PC-3 (cell line): ENCODE measurements around the gene ZNF839. TPM values are rescaled to one million over a fixed set of nuclear protein-coding genes. Genes with fewer than 3 reads are reported as not detected.

Experiments
- ATAC-seq: fragments of 200-7000 bp; cut with Tn5 transposase; 2 replicates; pipeline ENCODE4 v1.9.1; 2020; ENCODE audit warnings: mild to moderate bottlenecking, moderate library complexity
- BruUV-seq: library from RNA; stranded (reverse); fragments of 400-500 nt; replicated peaks from 2 replicates; lab custom pipeline; 2021; lab: Mats Ljungman, UMichigan
- CTCF ChIA-PET: fragments of 300-600 bp; sonication (Branson Sonifier 250); formaldehyde crosslinking; loops from one replicate; lab custom pipeline; 2022; ENCODE audit warnings: antibody characterized with exemption; lab: Charles Lee
- POLR2A ChIA-PET: fragments of 300-600 bp; sonication (Branson Sonifier 250); formaldehyde crosslinking; loops from one replicate; lab custom pipeline; 2022; ENCODE audit warnings: antibody characterized with exemption; ENCODE audit not compliant: unreplicated experiment; lab: Charles Lee
- DNase-seq: peaks from one replicate; pipeline ENCODE4 v3.0.0-alpha.2; 2015
- H2AFZ ChIP-seq: fragments of 300-600 bp; sonication (generic); 2 replicates; pipeline ENCODE4 v1.6.0; 2016; ENCODE audit warnings: antibody characterized with exemption, low read length
- H3F3A ChIP-seq: fragments of 300-600 bp; sonication (generic); one replicate; pipeline ENCODE4 v1.6.0; 2017; ENCODE audit warnings: antibody characterized with exemption, low read length, control low read depth, mild to moderate bottlenecking; ENCODE audit not compliant: unreplicated experiment
- H3K27ac ChIP-seq: fragments of 300-600 bp; sonication (generic); 2 replicates; pipeline ENCODE4 v1.5.1; 2016; ENCODE audit warnings: mild to moderate bottlenecking, low read length
- H3K27me3 ChIP-seq: fragments of 300-600 bp; sonication (generic); 2 replicates; pipeline ENCODE4 v1.6.1; 2016; ENCODE audit warnings: low read length, mixed read lengths
- H3K36me3 ChIP-seq: fragments of 300-600 bp; sonication (generic); 2 replicates; pipeline ENCODE4 v1.6.1; 2016; ENCODE audit warnings: low read depth, mixed run types, low read length, mixed read lengths
- H3K4me1 ChIP-seq: fragments of 300-600 bp; sonication (generic); 2 replicates; pipeline ENCODE4 v1.5.1; 2016; ENCODE audit warnings: low read length; ENCODE audit not compliant: insufficient read depth
- H3K4me2 ChIP-seq: fragments of 300-600 bp; sonication (generic); 2 replicates; pipeline ENCODE4 v1.6.0; 2016; ENCODE audit warnings: low read length
- H3K4me3 ChIP-seq: fragments of 300-600 bp; sonication (generic); 2 replicates; pipeline ENCODE4 v1.5.1; 2016; ENCODE audit warnings: mild to moderate bottlenecking, low read length, mixed read lengths
- H3K79me2 ChIP-seq: fragments of 300-600 bp; sonication (generic); 2 replicates; pipeline ENCODE4 v1.6.1; 2017; ENCODE audit warnings: low read length, mixed read lengths
- H3K9ac ChIP-seq: fragments of 300-600 bp; sonication (generic); 2 replicates; pipeline ENCODE4 v1.6.0; 2016; ENCODE audit warnings: mild to moderate bottlenecking, low read length
- H3K9me2 ChIP-seq: fragments of 300-600 bp; sonication (generic); replicated peaks from 2 replicates; pipeline ENCODE4 v1.6.1; 2016; ENCODE audit warnings: mixed run types, low read length, mixed read lengths
- H3K9me3 ChIP-seq: fragments of 300-600 bp; sonication (generic); 2 replicates; pipeline ENCODE4 v1.6.1; 2016; ENCODE audit warnings: low read length, mixed read lengths
- H4K20me1 ChIP-seq: fragments of 300-600 bp; sonication (generic); 2 replicates; pipeline ENCODE4 v1.6.1; 2016; ENCODE audit warnings: low read length, mixed read lengths
- CTCF ChIP-seq: fragments of 300-600 bp; sonication (generic); conservative IDR thresholded peaks from 2 replicates; pipeline ENCODE4 v1.5.1; 2017; ENCODE audit warnings: antibody characterized with exemption, low read depth, mild to moderate bottlenecking, low read length
- EZH2 ChIP-seq: fragments of 300-600 bp; sonication (generic); IDR thresholded peaks from one replicate; pipeline ENCODE4 v1.6.1; 2017; ENCODE audit warnings: antibody characterized with exemption, mild to moderate bottlenecking, low read length; ENCODE audit not compliant: unreplicated experiment
- EZH2phosphoT487 ChIP-seq: fragments of 300-600 bp; sonication (generic); IDR thresholded peaks from 2 replicates; pipeline ENCODE4 v1.6.1; 2018; ENCODE audit warnings: mild to moderate bottlenecking, antibody characterized with exemption, low read length, borderline replicate concordance
- intact Hi-C: fragments of 100-400 bp; cut with micrococcal nuclease; formaldehyde crosslinking; loops from 2 replicates; pipeline ENCODE4 v1.9.0; 2023
- total RNA-seq: library from RNA; depleted of rRNA; stranded (reverse); fragments of >200 nt; gene quantifications from 2 replicates; pipeline ENCODE4 v1.2.3, GENCODE V29; 2014

The ZNF839 gene
- total RNA-seq, 1 experiment from 2014 or later = 13.2 TPM

GRCh38 chr14:102352213-102352612 lies 32.7 kb downstream of the ZNF839 start:
- no peak overlapping the region for H3K4me2 ChIP-seq
- BruUV-seq = no TSS peak
- peaks cover 12% of the 10 kb centered on the region for H3K4me1 ChIP-seq
- H2AFZ ChIP-seq = no peak overlapping the region
- POLR2A ChIA-PET = no interaction called here
- no peaks in the 10 kb centered on the region for H3F3A ChIP-seq
- no peak for DNase-seq
- H3K9me3 ChIP-seq = no peaks in the 10 kb centered on the region
- no peaks in the 10 kb centered on the region for H3K27me3 ChIP-seq
- intact Hi-C loops = no loop called here
- no peak for ATAC-seq
- H4K20me1 ChIP-seq = no peaks in the 10 kb centered on the region
- no peaks in the 10 kb centered on the region for H3K9me2 ChIP-seq
- no peak overlapping the region for H3K27ac ChIP-seq
- TF ChIP-seq EZH2phosphoT487 (no peak), EZH2 (no peak), CTCF (no peak)
- CTCF ChIA-PET = no interaction called here
- H3K4me3 ChIP-seq = no peak overlapping the region
- no peaks in the 10 kb centered on the region for H3K79me2 ChIP-seq
- H3K36me3 ChIP-seq = peaks cover 30% of the 10 kb centered on the region
- H3K9ac ChIP-seq = no peak overlapping the region

DNA sequence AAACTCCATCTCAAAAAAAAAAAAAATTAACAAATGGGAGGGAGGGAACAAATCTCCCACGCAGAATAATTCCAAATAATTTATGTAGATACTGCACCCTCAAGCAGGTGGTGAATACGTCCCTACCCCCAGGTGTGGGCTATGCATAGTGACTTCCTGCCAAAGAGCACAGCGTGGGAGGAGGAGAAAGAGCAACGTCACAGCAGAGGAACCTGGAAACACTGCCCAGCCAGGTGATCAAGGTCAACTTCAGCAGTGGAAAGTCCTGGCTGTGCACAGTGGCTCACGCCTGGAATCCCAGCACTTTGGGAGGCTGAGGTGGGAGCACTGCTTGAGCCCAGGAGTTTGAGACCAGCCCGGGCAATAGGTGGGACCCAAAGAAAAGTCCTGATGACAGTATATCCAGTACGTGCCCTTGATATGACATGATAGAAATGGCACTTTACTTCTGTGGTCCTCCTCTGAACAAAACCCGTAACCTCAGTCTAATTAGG lies 33.6 kb downstream of the ZNF839 start:
- H3K79me2 ChIP-seq = no peaks in the 10 kb centered on the region
- no peaks in the 10 kb centered on the region for H3F3A ChIP-seq
- H4K20me1 ChIP-seq = no peaks in the 10 kb centered on the region
- ChIA-PET POLR2A (no interaction called here), CTCF (no interaction called here)
- DNase-seq (no peak), ATAC-seq (no peak)
- no peak overlapping the region for H2AFZ ChIP-seq
- H3K27me3 ChIP-seq = no peaks in the 10 kb centered on the region
- peaks cover 12% of the 10 kb centered on the region for H3K4me1 ChIP-seq
- no peak for TF ChIP-seq EZH2phosphoT487
- TF ChIP-seq EZH2 = no peak
- no peak for TF ChIP-seq CTCF
- intact Hi-C loops = no loop called here
- H3K4me2 ChIP-seq = no peak overlapping the region
- no peak overlapping the region for H3K27ac ChIP-seq
- H3K9me3 ChIP-seq = no peaks in the 10 kb centered on the region
- no peak overlapping the region for H3K9ac ChIP-seq
- no peaks in the 10 kb centered on the region for H3K9me2 ChIP-seq
- H3K4me3 ChIP-seq = no peak overlapping the region
- BruUV-seq = no TSS peak
- H3K36me3 ChIP-seq = peaks cover 34% of the 10 kb centered on the region

DNA sequence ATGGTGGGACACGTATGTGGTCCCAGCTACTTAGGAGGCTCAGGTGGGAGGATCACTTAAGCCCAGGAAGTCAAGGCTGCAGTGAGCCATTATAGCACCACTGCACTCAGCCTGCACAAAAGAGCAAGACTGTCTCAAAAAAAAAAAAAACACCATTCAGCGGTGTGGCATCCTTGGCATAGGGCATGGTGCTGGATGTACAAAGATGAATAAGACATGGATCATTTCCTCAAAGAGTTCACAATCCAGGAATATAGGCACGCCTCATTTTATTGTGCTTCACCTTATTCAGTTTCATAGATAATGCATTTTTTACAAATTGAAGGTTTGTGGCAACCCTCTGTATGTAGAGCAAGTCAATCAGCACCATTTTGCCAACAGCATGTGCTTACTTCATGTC lies 36.7 kb downstream of the ZNF839 start:
- Histone ChIP-seq H3K9ac (no peak overlapping the region), H3K79me2 (peaks cover 7% of the 10 kb centered on the region; the same call in 1 of the 2 replicates), H4K20me1 (no peaks in the 10 kb centered on the region), H3K4me2 (peak overlapping the region; percentile 32; the same call in 1 of the 2 replicates), H3K4me1 (peaks cover 12% of the 10 kb centered on the region), H3K27ac (0 out of 2 replicates have a peak overlapping the region, but pooled peaks have one; percentile 4), H3K4me3 (no peak overlapping the region), H3K27me3 (no peaks in the 10 kb centered on the region), H3K36me3 (peaks cover 24% of the 10 kb centered on the region; the same call in 1 of the 2 replicates), H3K9me3 (no peaks in the 10 kb centered on the region), H3F3A (no peaks in the 10 kb centered on the region), H3K9me2 (no peaks in the 10 kb centered on the region), H2AFZ (no peak overlapping the region)
- DNase-seq (peak; percentile 62), ATAC-seq (peak; percentile 96)
- ChIA-PET POLR2A (no interaction called here), CTCF (no interaction called here)
- TF ChIP-seq EZH2 = no peak
- no peak for TF ChIP-seq CTCF
- TF ChIP-seq EZH2phosphoT487 = no peak
- intact Hi-C loops = no loop called here
- BruUV-seq = no TSS peak
